ENCODE data around the gene NAA60.

The NAA60 gene

DNA sequence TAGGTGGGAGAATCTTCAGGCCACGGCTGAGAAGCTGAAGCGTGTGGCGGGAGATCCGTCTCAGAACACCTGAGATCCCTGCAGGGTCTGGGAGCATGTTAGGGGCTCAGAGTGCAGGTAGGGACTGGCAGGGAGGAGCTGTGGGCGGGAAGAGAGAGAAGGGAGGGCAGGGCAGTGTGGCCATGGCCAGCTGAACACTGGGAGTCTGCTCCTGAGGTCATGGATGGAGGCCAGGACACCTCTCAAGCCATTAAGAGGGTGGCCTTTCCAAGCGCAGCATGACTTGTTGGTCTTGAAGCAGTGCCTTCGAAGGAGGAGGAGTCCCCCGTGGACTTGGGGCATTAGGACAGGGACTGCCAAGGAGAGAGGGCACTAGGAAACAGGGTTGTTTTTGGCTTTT is 23.7 kb downstream of the NAA60 start:
- TF ChIP-seq, protein P1, sequence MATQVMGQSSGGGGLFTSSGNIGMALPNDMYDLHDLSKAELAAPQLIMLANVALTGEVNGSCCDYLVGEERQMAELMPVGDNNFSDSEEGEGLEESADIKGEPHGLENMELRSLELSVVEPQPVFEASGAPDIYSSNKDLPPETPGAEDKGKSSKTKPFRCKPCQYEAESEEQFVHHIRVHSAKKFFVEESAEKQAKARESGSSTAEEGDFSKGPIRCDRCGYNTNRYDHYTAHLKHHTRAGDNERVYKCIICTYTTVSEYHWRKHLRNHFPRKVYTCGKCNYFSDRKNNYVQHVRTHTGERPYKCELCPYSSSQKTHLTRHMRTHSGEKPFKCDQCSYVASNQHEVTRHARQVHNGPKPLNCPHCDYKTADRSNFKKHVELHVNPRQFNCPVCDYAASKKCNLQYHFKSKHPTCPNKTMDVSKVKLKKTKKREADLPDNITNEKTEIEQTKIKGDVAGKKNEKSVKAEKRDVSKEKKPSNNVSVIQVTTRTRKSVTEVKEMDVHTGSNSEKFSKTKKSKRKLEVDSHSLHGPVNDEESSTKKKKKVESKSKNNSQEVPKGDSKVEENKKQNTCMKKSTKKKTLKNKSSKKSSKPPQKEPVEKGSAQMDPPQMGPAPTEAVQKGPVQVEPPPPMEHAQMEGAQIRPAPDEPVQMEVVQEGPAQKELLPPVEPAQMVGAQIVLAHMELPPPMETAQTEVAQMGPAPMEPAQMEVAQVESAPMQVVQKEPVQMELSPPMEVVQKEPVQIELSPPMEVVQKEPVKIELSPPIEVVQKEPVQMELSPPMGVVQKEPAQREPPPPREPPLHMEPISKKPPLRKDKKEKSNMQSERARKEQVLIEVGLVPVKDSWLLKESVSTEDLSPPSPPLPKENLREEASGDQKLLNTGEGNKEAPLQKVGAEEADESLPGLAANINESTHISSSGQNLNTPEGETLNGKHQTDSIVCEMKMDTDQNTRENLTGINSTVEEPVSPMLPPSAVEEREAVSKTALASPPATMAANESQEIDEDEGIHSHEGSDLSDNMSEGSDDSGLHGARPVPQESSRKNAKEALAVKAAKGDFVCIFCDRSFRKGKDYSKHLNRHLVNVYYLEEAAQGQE (IDR thresholded peaks at IDR 0.05; ENCODE audit: insufficient read depth in 1 of 2, low read depth in 2 of 2, low read length in 2 of 2): no peak
- TF ChIP-seq POLR2AphosphoS5 (IDR thresholded peaks at IDR 0.05; ENCODE audit: low read depth, low read length) (no peak), TAF1 (IDR thresholded peaks at IDR 0.05; ENCODE audit: borderline replicate concordance, insufficient read depth, low read length) (no peak), SIN3A (IDR thresholded peaks at IDR 0.05; ENCODE audit: borderline replicate concordance, insufficient read depth, low read length) (no peak), FOXP2 (optimal IDR thresholded peaks at IDR 0.05; ENCODE audit: borderline replicate concordance, extremely low read depth, extremely low read length, insufficient read depth) (no peak)

DNA sequence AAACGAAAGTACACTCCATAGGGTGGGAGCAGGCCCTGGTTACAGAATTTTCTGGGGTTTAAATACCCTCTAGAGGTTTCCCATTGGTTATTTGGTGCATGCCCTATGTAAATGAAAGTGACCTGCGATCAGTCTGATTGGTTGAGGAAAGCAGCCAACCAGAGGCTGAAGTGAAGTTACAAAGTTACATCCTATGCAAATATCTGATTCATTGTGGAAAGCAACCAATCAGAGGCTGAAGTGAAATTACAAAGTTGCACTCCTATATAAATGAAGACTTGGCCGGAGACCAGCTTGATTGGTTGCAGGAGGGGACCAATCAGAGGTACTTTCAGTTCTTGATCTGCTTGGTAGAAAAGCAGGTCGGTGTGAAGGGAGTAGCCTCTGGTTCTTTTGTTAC is 24.4 kb downstream of the NAA60 start:
- no peak for TF ChIP-seq POLR2AphosphoS5 (IDR thresholded peaks at IDR 0.05; ENCODE audit: low read depth, low read length)
- no peak for TF ChIP-seq TAF1 (IDR thresholded peaks at IDR 0.05; ENCODE audit: borderline replicate concordance, insufficient read depth, low read length)
- TF ChIP-seq FOXP2 (optimal IDR thresholded peaks at IDR 0.05; ENCODE audit: borderline replicate concordance, extremely low read depth, extremely low read length, insufficient read depth): no peak
- TF ChIP-seq, protein P1 (IDR thresholded peaks at IDR 0.05; ENCODE audit: insufficient read depth in 1 of 2, low read depth in 2 of 2, low read length in 2 of 2): no peak
- TF ChIP-seq SIN3A (IDR thresholded peaks at IDR 0.05; ENCODE audit: borderline replicate concordance, insufficient read depth, low read length): no peak

DNA sequence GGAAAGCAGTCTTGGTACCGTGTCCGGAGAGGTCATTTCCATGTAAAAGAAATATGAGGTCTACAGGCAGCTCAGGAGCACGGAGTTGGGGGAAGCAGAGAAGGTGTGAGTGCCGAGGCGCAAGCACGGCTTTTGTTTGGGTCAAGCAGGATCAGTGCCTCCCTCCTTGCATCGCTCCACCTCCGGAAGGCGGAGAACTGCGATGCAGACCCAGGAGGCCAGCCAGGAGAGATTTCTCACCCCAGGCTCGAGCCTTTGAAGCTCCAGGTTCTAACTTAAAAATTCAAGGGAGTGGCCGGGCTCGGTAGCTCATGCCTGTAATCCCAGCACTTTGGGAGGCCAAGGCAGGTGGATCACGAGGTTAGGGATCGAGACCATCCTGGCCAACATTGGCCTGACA is 25.0 kb downstream of the NAA60 start:
- TF ChIP-seq FOXP2 (optimal IDR thresholded peaks at IDR 0.05; ENCODE audit: borderline replicate concordance, extremely low read depth, extremely low read length, insufficient read depth): no peak
- TF ChIP-seq, protein P1 (IDR thresholded peaks at IDR 0.05; ENCODE audit: insufficient read depth in 1 of 2, low read depth in 2 of 2, low read length in 2 of 2): no peak
- TF ChIP-seq TAF1 (IDR thresholded peaks at IDR 0.05; ENCODE audit: borderline replicate concordance, insufficient read depth, low read length): no peak
- TF ChIP-seq SIN3A (IDR thresholded peaks at IDR 0.05; ENCODE audit: borderline replicate concordance, insufficient read depth, low read length): no peak
- TF ChIP-seq POLR2AphosphoS5 (IDR thresholded peaks at IDR 0.05; ENCODE audit: low read depth, low read length): no peak

DNA sequence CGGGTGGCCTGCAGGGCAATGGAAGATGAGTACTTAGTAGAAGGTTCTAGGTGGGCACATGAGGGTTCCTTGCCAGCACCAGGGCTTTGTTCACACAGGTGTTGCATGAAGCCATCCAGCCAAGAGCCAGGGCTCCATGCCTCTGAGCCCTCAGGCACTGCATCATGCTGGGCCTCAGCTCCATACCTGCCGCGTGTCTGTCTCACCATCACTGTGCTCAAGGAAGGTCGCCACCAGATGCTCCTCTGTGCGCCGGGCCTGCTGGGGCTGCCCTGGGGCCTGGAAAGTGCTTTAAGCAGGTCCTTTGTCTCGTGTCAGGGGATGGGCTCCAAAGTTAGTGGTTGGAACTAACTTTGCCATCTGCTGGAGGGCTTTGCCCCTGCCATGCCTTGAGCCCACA is 26.3 kb downstream of the NAA60 start:
- TF ChIP-seq, protein P1 (IDR thresholded peaks at IDR 0.05; ENCODE audit: insufficient read depth in 1 of 2, low read depth in 2 of 2, low read length in 2 of 2): no peak
- no peak for TF ChIP-seq TAF1 (IDR thresholded peaks at IDR 0.05; ENCODE audit: borderline replicate concordance, insufficient read depth, low read length)
- TF ChIP-seq FOXP2 (optimal IDR thresholded peaks at IDR 0.05; ENCODE audit: borderline replicate concordance, extremely low read depth, extremely low read length, insufficient read depth): no peak
- no peak for TF ChIP-seq SIN3A (IDR thresholded peaks at IDR 0.05; ENCODE audit: borderline replicate concordance, insufficient read depth, low read length)
- TF ChIP-seq POLR2AphosphoS5 (IDR thresholded peaks at IDR 0.05; ENCODE audit: low read depth, low read length): no peak

DNA sequence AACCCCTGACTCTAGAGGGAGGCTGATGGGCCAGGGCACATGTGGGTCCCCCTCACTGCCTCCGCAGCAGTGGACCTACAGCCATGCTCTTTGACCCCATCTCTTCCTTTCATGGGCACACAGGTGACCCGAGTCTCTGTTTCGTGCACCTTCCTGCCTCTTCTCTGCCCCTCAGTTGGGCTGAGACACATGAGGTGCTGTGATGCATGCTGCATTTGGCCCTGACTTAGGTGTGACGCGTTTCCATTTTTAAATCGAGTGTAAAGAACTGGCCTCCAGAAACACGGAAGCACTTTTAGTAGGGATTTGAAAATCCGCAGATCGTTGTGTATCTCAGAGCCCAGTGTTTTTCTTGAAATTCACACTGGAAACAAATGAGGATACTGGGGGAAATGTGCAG is 27.2 kb downstream of the NAA60 start:
- TF ChIP-seq SIN3A (IDR thresholded peaks at IDR 0.05; ENCODE audit: borderline replicate concordance, insufficient read depth, low read length): no peak
- TF ChIP-seq, protein P1 (IDR thresholded peaks at IDR 0.05; ENCODE audit: insufficient read depth in 1 of 2, low read depth in 2 of 2, low read length in 2 of 2): no peak
- no peak for TF ChIP-seq TAF1 (IDR thresholded peaks at IDR 0.05; ENCODE audit: borderline replicate concordance, insufficient read depth, low read length)
- TF ChIP-seq FOXP2 (optimal IDR thresholded peaks at IDR 0.05; ENCODE audit: borderline replicate concordance, extremely low read depth, extremely low read length, insufficient read depth): no peak
- no peak for TF ChIP-seq POLR2AphosphoS5 (IDR thresholded peaks at IDR 0.05; ENCODE audit: low read depth, low read length)

Measured in PFSK-1 (cell line).